ENCODE results near the gene RAB26.
"Not testable (repeated sequence)": the region's sequence is repeated elsewhere in the genome, so short reads cannot be mapped to it uniquely, and the experiment has no call there.

GRCh38 chr16:2121325-2121724 lies 27.1 kb upstream of the RAB26 start:
- peak in 4 of 11 experiments; percentile 24 to 36 (median 30) for TF ChIP-seq CTCF (IDR thresholded peaks at IDR 0.05 in 8 of 11, conservative IDR thresholded peaks at IDR 0.05 in 3 of 11)
- not testable (repeated sequence) for TF ChIP-seq POLR2AphosphoS5, POLR2A (IDR thresholded peaks at IDR 0.05)
